Germinal center (tissue), 1 donor: Measurements from ENCODE around the gene MAPKAPK2.

Experiments used
- DNase-seq: peaks from one replicate; pipeline ENCODE4 v3.0.0; 2012; ENCODE audit warnings: mixed read lengths, low spot score

Gene MAPKAPK2

DNA sequence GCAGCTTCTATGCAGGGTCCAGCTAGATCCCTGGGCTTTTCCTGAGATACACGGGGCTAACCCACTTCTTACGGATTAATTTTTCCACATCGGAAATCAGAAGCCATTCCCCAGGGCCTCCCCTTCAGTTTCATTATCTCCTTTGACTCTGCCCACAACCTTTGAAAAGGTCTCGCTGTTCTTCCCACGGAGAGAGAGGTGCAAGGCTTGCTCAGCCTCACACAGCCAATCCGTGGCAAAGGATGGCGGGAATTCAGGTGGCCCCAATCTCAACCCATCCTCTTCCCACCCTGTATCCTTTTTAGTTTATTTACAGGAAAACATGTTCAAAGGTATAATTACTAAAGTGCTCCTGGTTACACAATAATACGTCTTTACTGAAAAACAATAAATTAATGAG lies 702 bp upstream of the MAPKAPK2 start:
- DNase-seq = no peak

DNA sequence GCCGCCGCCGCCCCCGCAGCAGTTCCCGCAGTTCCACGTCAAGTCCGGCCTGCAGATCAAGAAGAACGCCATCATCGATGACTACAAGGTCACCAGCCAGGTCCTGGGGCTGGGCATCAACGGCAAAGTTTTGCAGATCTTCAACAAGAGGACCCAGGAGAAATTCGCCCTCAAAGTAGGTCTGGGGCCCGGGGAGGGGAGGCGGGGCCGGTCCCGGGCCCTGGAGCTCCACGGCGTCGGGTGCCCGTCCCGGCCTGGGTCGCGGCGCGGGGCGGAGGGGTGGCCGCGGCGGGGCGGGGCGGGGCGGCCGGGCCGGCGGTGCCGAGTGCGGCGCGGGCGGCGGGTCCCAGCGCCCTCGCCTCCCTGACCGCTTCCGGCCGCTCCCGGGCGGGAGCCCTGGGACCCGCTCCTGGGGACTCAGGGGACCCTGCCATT lies 646 bp downstream of the MAPKAPK2 start:
- peak; percentile 65 for DNase-seq

DNA sequence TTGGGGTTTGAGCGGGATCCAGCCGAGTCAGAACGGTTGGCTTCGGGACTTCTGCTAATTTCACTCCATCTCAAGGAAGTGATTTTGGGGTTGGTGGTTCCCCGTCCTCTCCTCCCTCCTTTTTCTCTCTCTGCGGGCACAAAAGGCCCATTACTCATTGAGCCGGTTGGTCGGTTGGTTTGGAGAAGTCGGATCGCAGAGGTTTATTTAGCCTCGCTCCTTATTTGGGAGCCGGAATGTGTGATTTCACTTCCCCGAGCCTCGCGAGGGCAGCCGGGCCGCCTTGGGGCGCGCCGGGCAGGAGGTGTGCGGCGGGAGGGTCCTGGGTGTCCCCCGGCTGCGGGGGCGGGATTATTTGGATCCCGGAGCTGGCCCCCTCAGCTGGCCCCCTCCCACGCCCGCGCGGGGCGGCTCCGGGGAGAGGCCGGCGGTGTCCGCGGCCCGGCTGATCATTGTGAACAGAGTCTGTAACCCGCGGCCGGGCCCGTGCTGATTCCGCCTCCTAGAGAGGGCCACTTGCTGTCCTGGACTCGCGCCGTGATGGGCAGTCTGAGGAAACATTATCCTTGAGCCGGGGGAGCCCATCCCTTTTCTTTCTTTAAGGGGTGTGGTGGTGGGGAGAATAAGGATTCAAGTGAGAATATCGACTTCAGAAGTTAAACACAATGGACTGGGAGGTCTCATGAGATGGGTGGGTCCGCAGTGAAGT lies 1.2 kb downstream of the MAPKAPK2 start:
- DNase-seq = peak; percentile 59

DNA sequence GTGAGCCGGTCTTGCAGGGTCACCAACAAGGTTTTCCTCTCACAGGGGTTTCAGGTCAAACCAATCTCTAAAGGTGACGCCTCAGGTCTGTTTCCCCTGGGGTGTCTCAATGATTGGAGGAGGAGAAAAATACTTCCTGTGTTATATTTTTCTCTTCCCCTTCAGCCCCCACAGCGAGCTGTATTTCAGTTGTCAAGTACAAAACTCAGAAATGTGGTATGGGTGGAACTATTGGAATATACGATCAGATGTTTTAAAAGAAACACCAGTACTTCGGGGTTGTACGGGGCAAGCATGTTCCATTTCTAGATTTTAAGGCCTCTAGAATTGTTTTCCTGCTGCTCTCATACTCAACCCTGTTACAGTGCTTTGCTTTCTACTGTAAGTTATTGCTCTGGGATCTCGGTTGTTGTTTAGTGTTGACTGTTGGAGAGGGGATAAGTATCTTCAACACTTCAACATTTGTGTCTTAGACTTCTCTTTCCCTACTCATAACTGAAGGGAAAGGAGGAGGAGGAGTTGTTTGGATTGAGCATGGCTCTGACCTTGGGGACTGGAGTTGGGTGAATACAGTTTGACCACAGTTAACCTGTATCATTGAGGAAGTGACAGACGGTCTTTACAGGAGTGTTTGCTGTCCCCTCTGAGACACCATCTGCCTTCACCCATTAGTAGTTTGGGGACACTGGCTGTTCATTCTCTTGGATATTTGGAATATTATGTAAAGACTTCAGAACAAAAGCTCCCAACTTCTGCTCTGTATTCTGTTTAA lies 2.0 kb downstream of the MAPKAPK2 start:
- peak; percentile 64 for DNase-seq

DNA sequence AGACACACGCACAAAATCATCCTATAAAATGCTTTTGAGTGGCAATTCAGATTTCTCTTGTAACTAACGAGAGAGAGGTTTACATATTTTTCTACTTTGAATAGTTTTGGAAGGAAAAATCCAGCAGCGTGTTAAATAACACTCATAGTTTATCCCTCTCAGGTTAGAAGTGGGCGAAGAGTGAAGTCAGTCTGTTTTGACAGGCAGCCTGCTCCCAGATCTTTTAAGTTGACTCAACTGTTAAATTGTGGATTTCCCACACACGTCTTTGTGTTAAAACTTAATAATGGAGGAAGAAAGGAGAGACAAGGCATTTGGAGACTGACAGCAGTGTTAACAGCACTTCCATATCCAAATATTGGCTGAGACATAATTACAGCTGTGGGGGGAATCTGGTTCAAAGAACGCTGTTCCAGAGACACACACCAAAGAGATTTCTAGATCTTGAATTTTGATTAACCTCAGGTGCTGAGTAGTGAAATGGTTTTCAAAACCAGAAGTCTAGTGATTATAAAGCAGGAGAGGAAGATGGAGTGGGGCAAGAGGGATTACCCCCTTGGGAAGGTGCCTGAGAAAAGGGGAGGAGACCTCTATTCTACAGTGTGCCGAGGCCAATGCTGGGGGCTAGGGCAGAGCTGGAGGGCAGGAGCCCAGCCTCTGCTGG lies 2.7 kb downstream of the MAPKAPK2 start:
- DNase-seq = no peak

DNA sequence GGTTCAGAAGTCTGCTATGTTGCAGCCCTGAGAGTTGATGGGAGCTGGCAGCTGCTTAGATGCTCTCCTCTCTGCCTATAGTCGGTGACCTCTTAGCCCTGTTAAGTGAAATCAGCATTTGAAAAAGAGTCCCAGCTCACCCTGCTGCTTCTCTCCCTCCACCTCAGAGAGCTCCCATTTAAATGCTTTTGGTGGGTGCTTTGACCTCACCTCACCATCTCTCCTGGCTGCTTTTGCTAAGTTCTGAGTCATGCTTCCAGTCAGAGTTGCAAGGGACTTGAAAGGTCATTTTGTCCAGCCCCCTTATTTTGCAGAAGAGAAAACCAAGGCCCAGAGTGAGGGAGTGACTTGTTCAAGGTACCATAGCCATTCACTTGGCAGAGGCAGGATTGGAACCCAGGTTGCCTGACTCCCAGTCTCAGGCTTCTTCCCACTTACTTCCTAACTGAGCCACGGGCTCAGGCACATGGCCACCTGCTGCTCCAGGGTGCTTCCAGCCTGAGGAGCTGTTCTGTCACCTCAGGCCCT lies 3.3 kb downstream of the MAPKAPK2 start:
- no peak for DNase-seq

DNA sequence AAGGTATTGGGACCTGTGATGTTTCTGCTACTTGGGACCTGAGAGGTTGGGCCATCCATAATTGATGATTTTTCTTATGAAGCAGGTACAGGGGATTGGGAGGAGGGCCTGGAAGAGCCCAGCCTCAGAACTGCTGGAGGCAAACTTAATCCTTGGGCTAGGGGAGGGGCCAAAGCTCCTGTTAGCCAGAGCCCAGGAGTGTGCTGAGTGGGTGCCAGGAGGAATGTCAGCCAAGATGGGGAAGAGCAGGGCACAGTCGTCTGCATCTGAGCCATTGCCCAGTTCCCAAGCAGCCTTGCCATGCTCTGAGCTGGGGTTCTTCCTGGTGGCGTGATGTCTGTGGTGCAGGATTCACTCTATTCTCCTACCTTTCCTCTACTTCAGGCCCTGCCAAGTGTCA lies 5.8 kb downstream of the MAPKAPK2 start:
- no peak for DNase-seq

DNA sequence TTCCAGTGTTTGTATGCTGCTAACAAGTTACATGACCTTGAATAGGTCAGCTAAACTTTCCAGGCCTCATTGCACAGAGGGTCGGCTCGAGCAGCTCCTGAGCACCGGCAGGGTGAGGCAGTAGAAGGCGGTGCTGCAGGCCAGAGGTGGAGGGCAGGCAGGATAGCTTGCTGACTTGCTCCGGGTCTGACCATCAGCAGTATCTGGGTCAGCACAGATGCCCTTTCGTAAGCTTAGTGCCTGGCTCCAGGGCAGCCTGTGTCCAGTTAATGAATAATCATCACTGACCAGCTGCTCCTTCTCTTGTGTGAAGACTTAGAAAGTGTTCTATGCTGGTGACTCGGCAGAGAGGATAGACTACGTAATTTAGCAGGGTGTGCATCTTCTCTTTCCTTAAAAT lies 6.9 kb downstream of the MAPKAPK2 start:
- no peak for DNase-seq

DNA sequence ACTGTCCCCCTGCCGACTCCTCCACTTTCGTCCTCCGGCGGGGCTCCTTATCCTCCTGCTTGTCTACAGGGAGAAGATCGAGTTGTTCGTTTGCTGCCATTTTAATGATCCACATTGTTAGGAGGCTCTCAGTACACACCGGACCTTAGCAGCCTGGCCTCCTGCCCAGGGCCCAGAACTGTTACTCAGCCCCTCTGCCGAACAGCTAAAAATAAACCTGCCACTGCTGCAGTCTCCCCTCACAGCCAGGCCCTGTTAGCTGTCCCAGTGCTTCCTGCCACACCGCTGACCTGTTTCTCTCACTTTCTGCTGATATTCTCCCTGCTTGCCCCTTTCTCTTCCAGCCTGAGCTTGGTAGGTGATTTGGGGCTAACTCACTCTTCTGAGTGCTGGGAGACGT lies 8.3 kb downstream of the MAPKAPK2 start:
- no peak for DNase-seq

DNA sequence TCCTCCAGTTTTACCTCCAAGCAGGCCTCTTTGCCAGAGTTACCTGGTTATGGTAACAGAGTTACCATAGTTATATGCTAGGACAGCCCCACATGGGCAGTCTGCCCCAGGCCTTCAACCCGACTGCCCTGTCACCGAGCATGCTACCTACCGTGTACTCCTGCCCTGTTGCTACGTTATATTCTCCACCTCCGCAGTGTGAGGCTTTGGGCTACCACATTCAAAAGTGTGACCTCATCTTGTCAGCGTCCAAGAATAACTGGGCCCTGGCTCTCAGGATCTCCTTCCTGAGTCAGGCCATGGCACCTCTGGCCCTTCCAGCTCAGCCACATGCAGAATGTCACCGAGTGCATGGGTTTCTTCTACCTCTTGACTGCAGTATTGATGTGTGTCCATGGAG lies 8.9 kb downstream of the MAPKAPK2 start:
- DNase-seq = no peak

DNA sequence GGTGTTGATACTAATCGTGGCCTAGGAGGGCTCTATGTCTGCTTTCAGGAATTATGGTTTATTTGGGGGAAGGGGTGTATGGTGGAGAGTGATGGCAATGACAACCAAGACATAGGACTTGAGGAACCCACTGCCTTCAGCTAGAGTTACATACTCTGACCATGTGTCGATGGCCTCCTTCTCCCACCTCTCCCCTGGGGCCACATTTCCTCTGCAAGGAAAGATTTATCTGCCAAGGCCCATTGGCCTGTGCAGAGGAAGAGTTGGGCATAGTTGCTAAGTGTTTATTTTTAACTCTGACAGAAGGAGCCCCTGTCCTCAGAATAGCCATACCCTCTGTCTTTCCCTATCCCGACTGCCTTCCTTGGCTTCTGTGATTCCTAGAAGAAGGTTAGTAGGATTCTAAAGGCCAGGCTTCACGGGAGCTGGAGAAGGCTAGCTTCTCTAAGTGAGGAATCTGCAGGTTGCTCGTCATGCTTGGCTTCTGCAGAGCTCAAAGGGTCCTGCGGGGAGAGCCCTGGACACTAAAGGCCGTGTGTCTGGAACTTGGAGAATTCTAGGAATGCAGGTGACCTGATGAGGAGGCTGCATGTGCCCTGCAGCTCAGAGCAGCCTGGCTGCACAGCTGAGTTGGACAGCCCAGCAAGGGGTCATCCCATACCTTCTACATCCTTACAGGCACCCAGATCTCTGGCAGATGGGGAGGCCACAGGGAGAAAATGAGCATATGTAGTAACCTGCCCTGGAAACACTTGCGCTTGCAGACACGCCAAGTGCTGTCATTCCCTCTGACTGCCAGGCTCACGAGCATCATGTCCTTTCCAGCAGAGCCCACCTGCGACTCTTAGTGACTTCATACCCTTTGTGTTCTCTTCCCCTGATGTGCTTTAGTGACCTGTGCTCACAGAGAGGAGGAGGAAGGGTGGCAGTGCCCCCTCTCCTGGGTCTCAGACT lies 9.7 kb downstream of the MAPKAPK2 start:
- DNase-seq = no peak

DNA sequence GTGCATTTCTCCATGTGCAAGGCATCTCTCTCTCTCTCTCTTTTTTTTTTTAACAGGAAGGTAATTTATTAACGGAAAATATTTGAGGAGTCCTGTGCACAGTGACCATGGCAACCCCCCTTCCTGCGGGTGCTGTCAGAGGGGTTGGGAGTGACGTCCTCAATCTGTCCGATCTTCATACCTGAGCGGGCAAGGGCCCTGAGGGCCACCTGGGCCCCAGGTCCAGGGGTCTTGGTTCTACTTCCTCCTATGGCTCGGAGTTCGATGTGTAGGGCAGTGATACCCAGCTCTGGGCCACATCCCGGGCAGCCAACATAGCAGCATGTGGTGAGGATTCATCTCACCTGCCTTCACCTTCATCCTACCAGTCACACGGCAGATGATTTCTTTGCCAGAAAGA lies 11.0 kb downstream of the MAPKAPK2 start:
- DNase-seq = no peak

DNA sequence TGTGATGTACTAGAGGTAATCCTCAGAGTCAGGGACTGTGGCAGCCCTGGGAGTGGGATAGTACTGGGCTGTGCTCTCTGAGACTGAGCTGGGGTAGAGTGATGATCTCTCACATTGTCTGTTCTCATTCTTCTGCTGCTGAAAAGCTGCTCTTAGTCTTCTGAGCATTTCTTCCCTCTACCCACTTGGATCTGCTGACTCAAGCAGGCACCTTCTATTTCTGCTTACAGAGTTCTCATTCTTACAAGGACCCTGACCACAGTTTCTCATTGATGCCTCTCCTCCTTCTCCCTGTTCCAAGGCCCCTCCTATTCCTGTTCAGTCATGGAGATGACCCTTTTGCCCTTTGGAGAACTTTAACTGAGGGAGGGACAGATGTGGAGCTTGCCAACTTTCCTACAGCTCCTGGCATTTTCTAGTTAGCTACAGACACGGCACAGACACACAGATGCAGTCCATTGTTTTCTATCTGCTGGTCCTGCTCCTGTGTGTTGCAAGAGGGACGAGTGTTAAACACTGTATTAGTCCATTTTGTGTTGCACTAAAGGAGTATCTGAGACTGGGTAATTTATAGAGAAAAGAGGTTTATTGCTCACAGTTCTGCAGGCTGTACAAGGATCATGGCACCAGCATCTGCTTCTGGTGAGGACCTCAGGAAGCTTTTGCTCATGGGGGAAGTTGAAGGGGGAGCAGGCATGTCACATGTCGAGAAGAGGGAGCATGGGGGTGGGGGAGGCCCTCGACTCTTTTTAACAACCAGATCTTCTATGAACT lies 12.3 kb downstream of the MAPKAPK2 start:
- no peak for DNase-seq

DNA sequence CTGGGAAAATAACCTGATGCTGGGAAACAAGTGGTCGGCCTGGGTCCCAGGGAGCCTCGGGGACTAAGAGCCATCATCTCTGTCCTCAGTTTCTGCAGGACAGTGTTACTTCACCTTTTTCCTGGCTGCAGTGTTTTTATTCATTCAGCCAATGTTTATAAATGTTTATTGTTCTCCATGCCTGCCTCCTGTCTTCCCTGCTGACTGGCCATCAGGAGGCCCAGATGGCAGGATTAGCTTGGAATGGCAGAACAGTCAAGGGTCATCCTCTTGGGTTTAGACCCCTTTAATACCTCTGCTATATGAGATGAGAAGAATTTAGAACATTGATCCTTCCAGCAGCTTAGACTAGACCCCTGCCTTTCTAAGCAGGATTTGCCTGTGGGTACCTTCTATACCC lies 13.3 kb downstream of the MAPKAPK2 start:
- no peak for DNase-seq

DNA sequence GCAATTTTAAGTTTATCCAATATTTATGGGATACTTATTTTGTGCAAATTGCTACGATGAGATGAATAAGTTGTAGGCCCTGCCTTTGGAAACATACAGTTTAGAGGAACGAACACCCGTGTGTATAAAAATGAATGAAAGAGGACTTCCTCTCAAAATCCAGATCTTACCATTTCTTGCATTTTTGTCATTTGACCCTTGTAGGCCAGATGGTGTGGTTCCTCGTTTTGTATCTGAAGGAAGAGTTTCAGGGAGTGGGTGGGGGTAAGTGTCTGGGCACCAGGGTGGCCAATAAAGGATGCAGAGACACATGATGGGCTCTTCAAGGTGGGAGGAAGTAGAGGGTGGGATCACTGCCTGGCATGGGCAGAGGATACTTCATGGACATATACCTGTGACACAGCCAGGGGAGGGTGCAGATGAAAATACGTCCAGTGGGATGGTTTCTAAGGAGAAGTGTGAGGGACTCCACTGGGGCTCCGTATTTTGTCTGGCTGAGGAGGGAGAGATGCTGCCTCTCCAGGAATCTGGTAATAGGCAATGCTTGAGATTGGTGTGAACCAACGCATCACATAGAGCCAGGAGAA lies 14.4 kb downstream of the MAPKAPK2 start:
- DNase-seq = no peak

DNA sequence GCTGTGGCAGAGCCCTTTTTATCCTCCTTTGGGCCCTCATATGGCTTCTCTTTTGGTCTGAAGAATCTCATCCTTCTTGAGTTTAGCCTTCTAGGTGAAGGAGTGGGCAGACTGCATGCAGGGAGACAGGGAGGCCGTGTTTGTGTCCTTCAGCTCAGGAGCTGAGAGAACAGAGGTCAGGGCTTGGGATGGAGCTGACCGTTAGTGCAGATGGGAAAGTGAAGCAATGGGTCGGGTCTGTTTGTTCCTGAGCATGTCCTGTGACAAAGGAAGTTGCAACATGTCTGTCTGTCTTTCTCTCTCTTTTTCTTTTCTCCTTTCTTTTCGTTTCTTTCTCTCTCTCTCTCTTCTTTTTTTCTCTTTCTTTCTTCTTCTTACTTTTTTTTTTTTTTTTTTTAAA lies 14.9 kb downstream of the MAPKAPK2 start:
- no peak for DNase-seq

DNA sequence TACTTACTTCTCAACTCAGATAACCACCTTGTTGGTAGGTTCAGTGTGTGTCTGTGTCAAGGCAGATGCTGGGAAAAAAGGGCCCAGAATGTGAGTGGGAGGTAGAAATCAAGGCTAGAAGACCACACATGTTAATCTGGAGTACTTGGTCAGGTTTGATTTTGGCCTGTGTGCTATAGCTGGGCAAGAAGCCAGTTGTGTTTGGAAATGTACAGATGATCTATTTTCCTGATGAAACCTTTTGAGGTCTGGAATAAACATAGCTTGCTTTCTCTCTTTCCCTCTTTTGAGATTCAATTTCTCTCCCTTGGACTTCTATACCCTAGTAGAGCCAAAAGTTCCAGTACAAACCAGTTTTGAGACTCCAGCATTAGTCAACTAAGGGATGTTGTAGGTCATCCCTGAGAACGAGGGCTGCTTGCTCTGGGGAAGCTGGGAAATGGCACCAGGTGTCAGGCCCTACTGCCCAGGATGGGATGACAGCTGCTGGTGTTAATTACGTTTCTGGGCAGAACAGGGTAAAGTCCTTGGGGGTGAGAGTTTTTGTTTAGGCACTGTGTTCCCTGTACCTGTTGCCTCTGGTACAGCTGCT lies 15.8 kb downstream of the MAPKAPK2 start:
- DNase-seq = no peak

DNA sequence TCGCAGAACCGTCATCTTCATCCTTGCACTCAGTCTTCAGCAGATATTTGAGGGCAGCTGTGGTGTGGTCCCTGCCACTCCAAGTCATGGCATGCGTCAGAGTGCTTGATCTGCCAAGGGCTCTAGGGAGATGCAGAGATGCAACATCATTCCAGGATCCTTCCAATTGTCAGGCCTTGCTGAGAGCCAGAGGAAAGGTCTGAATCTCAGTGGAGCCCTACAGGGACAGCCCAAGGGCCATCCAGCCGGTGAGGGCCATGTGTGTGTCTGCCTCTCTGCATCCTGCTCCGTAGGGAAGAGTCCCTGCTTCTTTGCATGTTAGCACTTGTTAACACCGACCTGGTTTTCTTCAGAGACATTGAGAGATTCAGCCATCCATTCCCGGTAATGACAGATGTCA lies 17.6 kb downstream of the MAPKAPK2 start:
- no peak for DNase-seq

DNA sequence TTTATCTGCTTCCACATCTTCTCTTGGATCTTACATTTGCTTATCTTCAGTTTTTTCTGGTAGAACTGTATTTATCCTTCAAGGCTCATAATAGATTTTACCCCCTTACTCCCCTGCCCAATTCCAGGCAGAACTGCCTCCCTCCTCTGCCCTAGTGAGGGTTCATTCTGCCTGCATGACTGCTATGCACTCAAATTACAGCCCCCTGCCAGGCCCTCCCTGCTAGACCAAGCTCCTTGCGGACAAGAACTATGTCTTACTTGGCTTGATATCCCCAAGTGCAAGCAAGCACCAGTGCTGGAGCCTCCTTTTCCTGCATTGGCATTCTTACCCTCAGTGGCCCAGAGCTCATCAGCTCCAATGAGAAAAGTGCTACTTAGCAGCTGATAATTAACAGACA lies 18.1 kb downstream of the MAPKAPK2 start:
- no peak for DNase-seq

DNA sequence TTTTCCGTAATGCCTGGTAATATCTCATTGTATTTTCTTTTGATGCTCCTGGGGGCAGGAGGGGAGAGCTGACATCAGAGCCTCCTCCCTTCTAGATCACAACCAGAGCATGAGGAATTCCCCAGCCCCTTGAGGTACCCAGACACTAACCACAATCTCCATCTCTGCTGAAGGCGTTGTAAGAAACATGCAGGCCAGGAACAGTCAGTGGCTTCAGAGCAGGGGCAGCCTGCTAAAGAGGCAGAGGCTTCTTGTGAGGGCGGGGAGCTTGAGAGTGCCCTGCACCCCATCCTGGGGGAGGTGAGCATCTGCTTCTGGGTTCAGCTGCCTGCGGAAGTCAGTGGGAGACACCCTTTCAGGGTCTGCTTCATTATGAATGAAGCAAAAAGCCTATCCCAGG lies 19.0 kb downstream of the MAPKAPK2 start:
- DNase-seq = no peak
